HPDE6-E6E7 (cell line): Measurements from ENCODE around the gene PRSS21.

Experiments
- DNase-seq: peaks from one replicate; pipeline ENCODE4 v3.0.0; 2011; ENCODE audit warnings: missing footprints; ENCODE audit errors: extremely low spot score

Gene PRSS21

DNA sequence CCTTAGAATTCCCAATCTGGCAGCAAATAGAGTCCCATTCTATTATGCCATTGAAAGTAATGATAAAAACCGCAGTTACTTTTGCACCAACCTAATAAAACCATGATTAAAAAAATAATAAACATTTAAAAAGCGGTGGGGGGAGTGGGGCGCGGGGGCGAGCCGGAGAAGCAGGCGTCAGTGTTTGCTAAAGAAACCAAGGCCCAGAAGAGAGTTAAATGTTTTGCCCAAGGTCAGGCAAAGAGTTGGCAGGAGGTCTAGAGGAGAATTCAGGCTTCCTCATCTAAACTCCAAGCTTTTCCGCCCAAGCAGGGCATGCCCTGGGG is 50.6 kb downstream of the PRSS21 start:
- no peak for DNase-seq

- DNase-seq = peak; percentile 96
These were observed 51.2 kb downstream of the PRSS21 start for GRCh38 chr16:2867987-2868789.
